Muscle layer of duodenum (tissue), 2 donors: ENCODE results near the gene OR2T1.
"Not testable (repeated sequence)": the region's sequence is repeated elsewhere in the genome, so short reads cannot be mapped to it uniquely, and the experiment has no call there.

Source experiments
- H3K27ac ChIP-seq: one replicate; pipeline ENCODE4 v1.7.0; 2013; ENCODE audit warnings: mild to moderate bottlenecking, low read length
- H3K27me3 ChIP-seq: one replicate; pipeline ENCODE4 v1.7.0; 2013; ENCODE audit warnings: low read depth, mild to moderate bottlenecking, control low read depth, low read length
- H3K36me3 ChIP-seq, 2 donors: one replicate each; pipeline ENCODE4 v1.7.0; 2013; ENCODE audit warnings: low read length in 2 of 2, control low read depth in 1 of 2, mild to moderate bottlenecking in 1 of 2; ENCODE audit not compliant: insufficient read depth in 2 of 2, control insufficient read depth in 1 of 2
- H3K4me1 ChIP-seq, 2 donors: one replicate each; pipeline ENCODE4 v1.7.0; 2013; ENCODE audit warnings: low read length in 2 of 2, mild to moderate bottlenecking in 2 of 2, control low read depth in 1 of 2, moderate library complexity in 1 of 2; ENCODE audit not compliant: insufficient read depth in 2 of 2, control insufficient read depth in 1 of 2
- H3K4me3 ChIP-seq, 2 donors: one replicate each; pipeline ENCODE4 v1.7.0; 2013; ENCODE audit warnings: low read length in 2 of 2, low read depth in 1 of 2, mild to moderate bottlenecking in 1 of 2
- H3K9me3 ChIP-seq, 2 donors: one replicate each; pipeline ENCODE4 v1.7.0; 2013; ENCODE audit warnings: low read length in 2 of 2, control low read depth in 1 of 2, mild to moderate bottlenecking in 1 of 2; ENCODE audit not compliant: control insufficient read depth in 1 of 2
- donor health status: healthy.

The OR2T1 gene

GRCh38 chr1:248404024-248404423, 1.2 kb downstream of the OR2T1 start:
- Histone ChIP-seq H3K36me3 (no peaks in the 10 kb centered on the region), H3K27ac (no peak overlapping the region), H3K9me3 (no peaks in the 10 kb centered on the region), H3K4me3 (no peak overlapping the region), H3K4me1 (no peaks in the 10 kb centered on the region), H3K27me3 (no peaks in the 10 kb centered on the region)

DNA sequence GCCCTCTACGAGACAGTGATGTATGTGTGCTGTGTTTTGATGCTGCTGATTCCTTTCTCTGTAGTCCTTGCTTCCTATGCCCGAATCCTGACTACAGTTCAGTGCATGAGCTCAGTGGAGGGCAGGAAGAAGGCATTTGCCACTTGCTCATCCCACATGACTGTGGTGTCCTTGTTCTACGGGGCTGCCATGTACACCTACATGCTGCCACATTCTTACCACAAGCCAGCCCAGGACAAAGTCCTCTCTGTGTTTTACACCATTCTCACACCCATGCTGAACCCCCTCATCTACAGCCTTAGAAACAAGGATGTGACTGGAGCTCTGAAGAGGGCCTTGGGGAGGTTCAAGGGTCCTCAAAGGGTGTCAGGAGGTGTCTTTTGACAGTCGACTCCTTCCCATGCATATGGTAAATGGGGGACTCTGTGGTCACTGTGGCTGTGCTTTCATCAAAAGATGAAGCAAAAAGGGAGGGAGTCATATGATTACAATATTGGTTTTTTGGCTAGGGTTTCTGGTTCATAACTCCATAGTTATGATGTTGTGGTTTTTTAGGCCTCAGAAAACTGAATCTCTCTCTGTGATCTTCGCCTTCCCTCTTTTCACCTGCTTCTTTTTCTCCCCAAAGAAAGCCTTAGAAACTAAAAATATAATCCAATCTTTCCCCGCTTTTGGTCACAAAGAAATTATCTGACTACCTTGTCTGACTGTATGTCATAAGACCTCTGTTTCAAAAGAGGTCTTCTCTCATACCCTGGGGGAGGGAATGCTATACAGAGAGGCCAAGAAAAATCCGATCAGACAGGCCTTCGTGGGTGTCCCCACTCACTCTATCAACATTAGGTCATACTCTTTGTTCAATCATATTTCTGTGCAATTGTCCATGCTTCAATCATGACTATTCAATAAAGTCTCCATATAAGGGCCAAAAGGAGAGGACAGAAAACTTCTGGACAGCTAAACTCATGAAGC, 4.2 kb downstream of the OR2T1 start:
- H3K4me1 ChIP-seq = no peaks in the 10 kb centered on the region
- H3K27ac ChIP-seq = no peak overlapping the region
- no peaks in the 10 kb centered on the region for H3K36me3 ChIP-seq
- H3K27me3 ChIP-seq = no peaks in the 10 kb centered on the region
- H3K4me3 ChIP-seq = no peak overlapping the region
- peaks cover 2 to 5% of the 10 kb centered on the region in 2 donors for H3K9me3 ChIP-seq

DNA sequence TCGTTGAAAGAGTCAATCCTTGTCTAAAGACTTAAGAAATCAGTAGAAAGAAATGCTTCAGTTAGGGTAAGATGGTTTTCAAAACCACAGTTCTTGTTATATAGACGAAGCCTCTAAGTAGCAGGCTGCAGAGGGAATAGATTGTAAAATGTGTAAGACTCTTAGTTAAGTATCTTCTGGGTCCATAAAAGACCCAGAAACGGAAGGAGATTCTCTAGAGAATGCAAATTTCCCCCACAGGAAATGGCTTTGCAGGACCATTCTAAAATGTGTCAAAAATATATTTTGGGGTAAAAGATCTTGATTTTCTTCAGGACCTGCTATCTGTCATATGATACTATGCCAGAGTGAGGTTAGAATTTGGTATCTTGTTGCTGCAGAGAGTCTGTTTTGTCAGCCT, 13.4 kb downstream of the OR2T1 start:
- Histone ChIP-seq H3K9me3 (peaks cover 0 to 5% of the 10 kb centered on the region in 2 donors), H3K36me3 (no peaks in the 10 kb centered on the region), H3K4me1 (no peaks in the 10 kb centered on the region), H3K27ac (no peak overlapping the region), H3K4me3 (no peak overlapping the region), H3K27me3 (no peaks in the 10 kb centered on the region)

DNA sequence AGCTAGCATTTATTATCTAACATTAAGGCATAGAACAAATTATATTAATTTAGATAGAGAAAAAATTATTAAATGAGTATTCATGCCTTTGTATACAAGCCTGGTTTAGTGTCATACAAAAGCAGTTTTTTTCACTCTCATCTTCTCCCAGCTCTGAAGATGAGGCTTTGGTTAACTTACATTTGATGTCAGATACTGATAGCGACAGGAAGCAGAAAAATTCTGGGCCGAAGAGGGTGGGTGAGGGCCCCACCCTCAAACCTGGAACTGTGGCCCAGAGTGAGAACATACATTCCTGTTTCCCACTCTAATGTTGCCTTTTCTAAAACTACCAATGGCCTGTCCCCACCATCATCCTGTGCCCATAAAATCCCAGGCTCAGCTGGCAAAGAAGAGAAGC, 15.0 kb downstream of the OR2T1 start:
- Histone ChIP-seq H3K36me3 (no peaks in the 10 kb centered on the region), H3K27me3 (no peaks in the 10 kb centered on the region), H3K27ac (no peak overlapping the region), H3K4me3 (no peak overlapping the region), H3K4me1 (no peaks in the 10 kb centered on the region), H3K9me3 (peaks cover 0 to 3% of the 10 kb centered on the region in 2 donors)

DNA sequence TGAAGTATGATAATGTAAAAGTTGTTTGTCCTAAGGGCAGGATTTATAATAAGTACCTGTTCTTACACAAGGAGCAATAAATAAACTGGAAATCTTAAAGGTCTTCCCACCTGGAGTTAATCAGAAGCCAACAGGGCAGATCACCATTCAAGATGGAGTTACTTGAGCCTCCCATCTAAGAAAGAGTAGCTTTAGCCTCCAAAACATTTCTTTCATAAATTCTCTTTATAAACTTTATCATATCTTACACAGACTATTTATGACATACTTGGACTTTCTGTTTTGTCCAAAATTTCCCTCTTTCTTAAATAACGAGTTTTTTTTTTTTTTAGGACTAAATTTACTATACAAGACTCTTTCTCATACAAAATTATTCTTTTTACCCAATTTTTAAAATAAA, 18.5 kb downstream of the OR2T1 start:
- H3K27me3 ChIP-seq = no peaks in the 10 kb centered on the region
- H3K4me3 ChIP-seq = no peak overlapping the region
- no peak overlapping the region for H3K27ac ChIP-seq
- H3K4me1 ChIP-seq = no peaks in the 10 kb centered on the region
- no peaks in the 10 kb centered on the region for H3K36me3 ChIP-seq
- peaks cover 0 to 3% of the 10 kb centered on the region in 2 donors for H3K9me3 ChIP-seq

- not testable (repeated sequence) for H3K4me1 ChIP-seq, H3K9me3 ChIP-seq, H3K4me3 ChIP-seq, H3K27me3 ChIP-seq, H3K27ac ChIP-seq, H3K36me3 ChIP-seq
These were observed 24.8 kb downstream of the OR2T1 start for GRCh38 chr1:248427526-248428191.

- not testable (repeated sequence) for H3K27ac ChIP-seq, H3K4me1 ChIP-seq, H3K27me3 ChIP-seq, H3K9me3 ChIP-seq, H3K4me3 ChIP-seq, H3K36me3 ChIP-seq
These were observed 25.3 kb downstream of the OR2T1 start for GRCh38 chr1:248428192-248428533.

- H3K4me3 ChIP-seq, H3K36me3 ChIP-seq, H3K27ac ChIP-seq, H3K4me1 ChIP-seq, H3K9me3 ChIP-seq, H3K27me3 ChIP-seq: not testable (repeated sequence)
These were observed 28.8 kb downstream of the OR2T1 start for GRCh38 chr1:248431683-248432082.

DNA sequence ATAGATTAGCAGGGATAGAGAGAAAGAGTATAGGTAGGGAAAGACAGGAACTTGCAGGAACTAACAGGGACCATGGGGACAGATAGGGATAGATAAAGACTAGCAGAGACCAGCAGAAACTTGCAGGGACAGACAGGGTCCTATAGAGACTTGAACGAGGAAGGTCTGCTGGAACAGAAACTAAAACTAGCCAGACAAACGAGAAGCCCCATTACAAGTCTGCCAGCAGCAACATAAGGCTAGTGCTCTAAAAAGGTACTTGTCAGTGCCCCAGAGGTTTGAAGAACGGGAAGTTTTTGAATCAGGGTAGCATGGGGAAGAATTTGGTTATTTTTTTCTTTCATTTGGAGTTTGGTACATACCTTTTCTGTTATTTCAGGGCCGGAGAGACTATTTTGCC, 29.4 kb downstream of the OR2T1 start:
- H3K27me3 ChIP-seq, H3K4me1 ChIP-seq, H3K27ac ChIP-seq, H3K36me3 ChIP-seq, H3K9me3 ChIP-seq, H3K4me3 ChIP-seq: not testable (repeated sequence)

- not testable (repeated sequence) for H3K27ac ChIP-seq, H3K36me3 ChIP-seq, H3K27me3 ChIP-seq, H3K9me3 ChIP-seq, H3K4me3 ChIP-seq, H3K4me1 ChIP-seq
These were observed 31.1 kb downstream of the OR2T1 start for GRCh38 chr1:248433811-248434415.

- not testable (repeated sequence) for H3K4me1 ChIP-seq, H3K36me3 ChIP-seq, H3K27ac ChIP-seq, H3K27me3 ChIP-seq, H3K9me3 ChIP-seq, H3K4me3 ChIP-seq
These were observed 32.1 kb downstream of the OR2T1 start for GRCh38 chr1:248434913-248435312.
